ENCODE data around the gene BPNT1.
"Not testable (repeated sequence)": the region's sequence is repeated elsewhere in the genome, so short reads cannot be mapped to it uniquely, and the experiment has no call there.

The BPNT1 gene

GRCh38 chr1:220123889-220124288 lies 34.3 kb upstream of the BPNT1 start:
- DNase-seq (ENCODE audit: low read depth): no peak
- no peak overlapping the region for H3K4me3 ChIP-seq (ENCODE audit: low read depth, low read length)
- TF ChIP-seq CTCF (conservative IDR thresholded peaks at IDR 0.05; ENCODE audit: low read depth, low read length): peak; percentile 53

GRCh38 chr1:220123066-220123465 lies 33.5 kb upstream of the BPNT1 start:
- DNase-seq (ENCODE audit: low read depth): no peak
- no peak for TF ChIP-seq CTCF (conservative IDR thresholded peaks at IDR 0.05; ENCODE audit: low read depth, low read length)
- no peak overlapping the region for H3K4me3 ChIP-seq (ENCODE audit: low read depth, low read length)

GRCh38 chr1:220121791-220122530 lies 32.4 kb upstream of the BPNT1 start:
- TF ChIP-seq CTCF (conservative IDR thresholded peaks at IDR 0.05; ENCODE audit: low read depth, low read length): no peak
- no peak for DNase-seq (ENCODE audit: low read depth)
- H3K4me3 ChIP-seq (ENCODE audit: low read depth, low read length): no peak overlapping the region

- no peak overlapping the region for H3K4me3 ChIP-seq (ENCODE audit: low read depth, low read length)
- peak; percentile 21 for DNase-seq (ENCODE audit: low read depth)
- no peak for TF ChIP-seq CTCF (conservative IDR thresholded peaks at IDR 0.05; ENCODE audit: low read depth, low read length)
Observed at GRCh38 chr1:220119043-220119512, 29.5 kb upstream of the BPNT1 start.

- TF ChIP-seq CTCF (conservative IDR thresholded peaks at IDR 0.05; ENCODE audit: low read depth, low read length): peak; percentile 68
- H3K4me3 ChIP-seq (ENCODE audit: low read depth, low read length): no peak overlapping the region
- peak; percentile 67 for DNase-seq (ENCODE audit: low read depth)
Observed at GRCh38 chr1:220113136-220113695, 23.6 kb upstream of the BPNT1 start.

GRCh38 chr1:220112600-220112999 lies 23.0 kb upstream of the BPNT1 start:
- H3K4me3 ChIP-seq (ENCODE audit: low read depth, low read length); DNase-seq (ENCODE audit: low read depth): not testable (repeated sequence)

- not testable (repeated sequence) for DNase-seq (ENCODE audit: low read depth); H3K4me3 ChIP-seq (ENCODE audit: low read depth, low read length)
Observed at GRCh38 chr1:220110473-220110872, 20.9 kb upstream of the BPNT1 start.

- DNase-seq (ENCODE audit: low read depth): no peak
- TF ChIP-seq CTCF (conservative IDR thresholded peaks at IDR 0.05; ENCODE audit: low read depth, low read length): no peak
- no peak overlapping the region for H3K4me3 ChIP-seq (ENCODE audit: low read depth, low read length)
Observed at GRCh38 chr1:220099826-220100225, 10.2 kb upstream of the BPNT1 start.

Data from choroid plexus epithelial cell (primary cell).